GM10266 (cell line): ENCODE measurements around the gene UBL5.

Experiments used
- DNase-seq: peaks from one replicate; pipeline ENCODE4 v3.0.0; 2012; ENCODE audit errors: extremely low spot score
- TF ChIP-seq, protein P1 (sequence below): IDR thresholded peaks from 2 replicates; pipeline ENCODE4 v1.5.1; 2012; ENCODE audit warnings: mild to moderate bottlenecking, low read depth; ENCODE audit not compliant: control insufficient read depth, insufficient read depth; ENCODE audit errors: missing control alignments

Gene UBL5

GRCh38 chr19:9868983-9869617 is 41.4 kb downstream of the UBL5 start:
- no peak for DNase-seq
- TF ChIP-seq, protein P1, sequence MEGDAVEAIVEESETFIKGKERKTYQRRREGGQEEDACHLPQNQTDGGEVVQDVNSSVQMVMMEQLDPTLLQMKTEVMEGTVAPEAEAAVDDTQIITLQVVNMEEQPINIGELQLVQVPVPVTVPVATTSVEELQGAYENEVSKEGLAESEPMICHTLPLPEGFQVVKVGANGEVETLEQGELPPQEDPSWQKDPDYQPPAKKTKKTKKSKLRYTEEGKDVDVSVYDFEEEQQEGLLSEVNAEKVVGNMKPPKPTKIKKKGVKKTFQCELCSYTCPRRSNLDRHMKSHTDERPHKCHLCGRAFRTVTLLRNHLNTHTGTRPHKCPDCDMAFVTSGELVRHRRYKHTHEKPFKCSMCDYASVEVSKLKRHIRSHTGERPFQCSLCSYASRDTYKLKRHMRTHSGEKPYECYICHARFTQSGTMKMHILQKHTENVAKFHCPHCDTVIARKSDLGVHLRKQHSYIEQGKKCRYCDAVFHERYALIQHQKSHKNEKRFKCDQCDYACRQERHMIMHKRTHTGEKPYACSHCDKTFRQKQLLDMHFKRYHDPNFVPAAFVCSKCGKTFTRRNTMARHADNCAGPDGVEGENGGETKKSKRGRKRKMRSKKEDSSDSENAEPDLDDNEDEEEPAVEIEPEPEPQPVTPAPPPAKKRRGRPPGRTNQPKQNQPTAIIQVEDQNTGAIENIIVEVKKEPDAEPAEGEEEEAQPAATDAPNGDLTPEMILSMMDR = no peak

DNA sequence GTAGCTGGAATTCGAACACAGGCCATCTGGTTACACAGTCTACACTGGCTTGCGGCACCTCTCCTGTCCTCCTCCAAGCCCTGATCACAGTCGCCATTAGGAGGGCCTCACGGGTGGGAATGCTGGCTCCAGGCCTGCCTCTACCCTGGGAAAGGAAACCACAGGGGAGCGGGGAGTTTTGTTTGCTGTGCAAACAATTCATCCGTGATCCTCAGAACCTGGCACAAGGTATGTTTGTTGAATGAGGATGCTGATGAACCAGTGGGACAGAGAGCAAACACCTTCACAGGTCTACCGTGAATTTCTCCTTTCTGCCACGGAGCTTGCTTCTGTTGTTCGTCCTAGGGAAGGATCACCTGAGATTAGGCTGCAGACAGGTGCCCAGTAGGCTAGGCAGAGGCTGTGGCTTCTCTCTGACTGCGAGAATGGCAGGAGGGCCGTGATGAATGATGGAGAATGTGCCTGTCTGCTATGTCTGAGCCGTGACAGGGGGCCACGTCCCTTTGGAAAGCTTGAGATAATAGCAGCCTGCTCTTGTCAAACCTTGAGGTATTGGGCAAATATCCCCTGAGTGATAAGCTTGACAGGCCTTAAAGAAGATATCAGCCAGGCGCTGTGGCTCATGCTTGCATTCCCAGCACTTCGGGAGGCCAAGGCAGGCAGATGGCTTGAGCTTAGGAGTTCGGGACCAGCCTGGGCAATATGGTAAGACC is 44.1 kb downstream of the UBL5 start:
- TF ChIP-seq, protein P1 = no peak
- DNase-seq = no peak

DNA sequence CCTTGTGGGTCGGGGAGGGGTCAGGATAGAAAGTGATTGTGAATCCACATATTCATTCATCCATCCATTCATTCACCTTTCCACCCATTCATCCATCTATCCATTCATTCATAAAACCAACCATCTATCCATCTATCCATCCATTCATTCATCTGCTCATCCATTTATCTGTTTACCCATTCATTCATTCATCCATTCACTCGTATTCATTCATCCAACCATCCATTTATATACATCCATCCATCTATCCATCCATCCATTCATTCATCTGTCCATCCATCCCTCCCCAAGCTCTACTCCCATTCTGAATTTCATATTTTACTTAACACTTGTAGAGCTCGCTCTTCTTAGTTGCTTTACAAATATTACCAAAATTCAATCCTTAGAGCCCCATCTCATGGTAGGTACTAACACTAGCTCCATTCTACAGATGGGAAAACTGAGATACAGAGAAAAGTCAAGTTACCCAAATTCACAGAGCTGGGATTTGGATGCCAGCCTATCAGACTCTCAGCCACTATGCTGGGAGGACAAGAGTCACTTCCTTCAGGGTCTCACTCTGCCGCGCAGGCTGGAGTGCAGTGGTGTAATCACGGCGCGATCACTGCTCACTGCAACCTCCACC is 45.0 kb downstream of the UBL5 start:
- DNase-seq = no peak
- TF ChIP-seq, protein P1 = no peak

- DNase-seq = no peak
- TF ChIP-seq, protein P1 = no peak
Measured at GRCh38 chr19:9875031-9875627, 47.4 kb downstream of the UBL5 start.

DNA sequence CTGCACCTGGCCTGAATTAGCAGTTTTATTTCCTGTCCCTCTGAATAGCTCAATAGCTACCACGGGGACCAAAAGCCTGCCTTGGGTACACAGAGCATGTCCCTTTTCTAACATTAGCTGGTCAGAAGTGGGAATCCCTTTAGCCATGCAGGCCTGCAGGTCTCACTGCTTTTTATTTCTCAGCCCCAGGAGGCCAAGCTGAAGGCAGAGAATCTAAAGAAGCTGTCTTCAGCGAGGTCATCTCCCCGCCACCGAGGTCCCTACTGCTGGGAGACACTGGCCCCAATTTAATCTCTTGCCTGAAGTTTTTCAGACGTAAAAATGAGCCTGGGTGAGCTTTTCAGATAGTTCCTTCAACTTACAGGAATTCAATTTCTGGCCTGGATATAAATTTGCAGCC is 48.1 kb downstream of the UBL5 start:
- DNase-seq = no peak
- TF ChIP-seq, protein P1 = no peak

GRCh38 chr19:9877780-9878510 is 50.2 kb downstream of the UBL5 start:
- no peak for DNase-seq
- TF ChIP-seq, protein P1 = no peak
